ENCODE measurements around the gene DCANP1.

The DCANP1 gene

DNA sequence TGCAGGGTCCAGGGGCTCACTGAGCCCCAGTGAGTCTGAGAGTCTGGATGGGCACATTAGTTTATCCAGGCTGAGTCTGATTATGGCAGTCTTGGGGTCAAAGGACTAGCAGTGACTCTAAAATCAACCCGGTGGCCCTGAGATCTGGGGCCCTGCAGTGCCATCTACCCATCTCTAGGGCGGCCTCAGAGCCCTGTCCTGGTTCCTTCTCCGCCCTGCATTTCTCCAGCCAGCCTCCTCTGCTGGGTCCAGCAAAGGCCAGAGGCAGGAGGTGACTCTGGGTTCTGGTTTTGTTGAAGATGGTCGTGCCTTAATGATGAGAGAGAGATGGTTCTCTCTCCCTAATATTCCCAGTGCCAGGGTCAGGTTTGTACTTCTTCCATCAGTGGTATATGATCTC is 15.0 kb downstream of the DCANP1 start:
- H3K4me1 ChIP-seq (ENCODE audit: insufficient read depth, low read length, severe bottlenecking), result no peaks in the 10 kb centered on the region
- H3K27me3 ChIP-seq (ENCODE audit: insufficient read depth, low read length), result peaks cover 12% of the 10 kb centered on the region
- no peaks in the 10 kb centered on the region; the same call in 1 of the 2 replicates for H3K36me3 ChIP-seq (ENCODE audit: insufficient read depth, low read length)
- no peak overlapping the region for H3K9ac ChIP-seq (ENCODE audit: low read length)
- H3K79me2 ChIP-seq (ENCODE audit: insufficient read depth, low read length), result no peaks in the 10 kb centered on the region
- no peaks in the 10 kb centered on the region for H3K9me2 ChIP-seq (ENCODE audit: low read depth, low read length)
- H2AFZ ChIP-seq (ENCODE audit: low read length), result no peak overlapping the region
- H4K20me1 ChIP-seq (ENCODE audit: insufficient read depth, low read length), result no peaks in the 10 kb centered on the region
- no peak overlapping the region for H3K4me3 ChIP-seq (ENCODE audit: low read depth, low read length, poor library complexity, severe bottlenecking)
- H3K27ac ChIP-seq (ENCODE audit: low read depth, low read length, poor library complexity, severe bottlenecking), result no peak overlapping the region
- H3F3A ChIP-seq (ENCODE audit: insufficient read depth, low read length), result no peaks in the 10 kb centered on the region
- no peak for TF ChIP-seq CTCF (IDR thresholded peaks at IDR 0.05; ENCODE audit: low read length)
- no peak for TF ChIP-seq EZH2 (IDR thresholded peaks at IDR 0.05; ENCODE audit: borderline replicate concordance, low read length)
- H3K4me2 ChIP-seq (ENCODE audit: low read length), result no peak overlapping the region
- 0 out of 2 replicates have a peak, but pooled peaks cover 3% of the 10 kb centered on the region for H3K9me3 ChIP-seq (ENCODE audit: low read length)

DNA sequence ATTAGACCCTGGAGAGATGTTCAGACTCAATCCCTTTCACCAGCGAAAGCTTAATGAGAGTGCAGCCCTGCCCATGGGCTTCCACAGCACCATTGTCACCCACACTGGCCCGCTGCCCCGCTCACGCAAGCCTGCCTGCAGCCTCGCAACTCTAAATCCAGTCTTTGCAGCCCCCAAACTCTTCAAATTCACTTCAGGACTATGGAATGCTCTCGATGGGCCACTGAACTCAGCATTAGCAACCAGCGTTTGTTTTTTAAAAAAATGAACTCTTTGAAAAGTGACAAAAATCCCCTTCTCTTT is 17.1 kb downstream of the DCANP1 start:
- Histone ChIP-seq H3K9ac (ENCODE audit: low read length) (no peak overlapping the region), H3K4me3 (ENCODE audit: low read depth, low read length, poor library complexity, severe bottlenecking) (no peak overlapping the region), H2AFZ (ENCODE audit: low read length) (no peak overlapping the region), H3K79me2 (ENCODE audit: insufficient read depth, low read length) (no peaks in the 10 kb centered on the region), H3K4me1 (ENCODE audit: insufficient read depth, low read length, severe bottlenecking) (no peaks in the 10 kb centered on the region), H3F3A (ENCODE audit: insufficient read depth, low read length) (no peaks in the 10 kb centered on the region), H3K27ac (ENCODE audit: low read depth, low read length, poor library complexity, severe bottlenecking) (no peak overlapping the region), H3K9me3 (ENCODE audit: low read length) (0 out of 2 replicates have a peak, but pooled peaks cover 3% of the 10 kb centered on the region), H3K36me3 (ENCODE audit: insufficient read depth, low read length) (no peaks in the 10 kb centered on the region; the same call in 1 of the 2 replicates), H3K27me3 (ENCODE audit: insufficient read depth, low read length) (peaks cover 12% of the 10 kb centered on the region), H4K20me1 (ENCODE audit: insufficient read depth, low read length) (no peaks in the 10 kb centered on the region), H3K4me2 (ENCODE audit: low read length) (no peak overlapping the region), H3K9me2 (ENCODE audit: low read depth, low read length) (no peaks in the 10 kb centered on the region)
- TF ChIP-seq EZH2 (IDR thresholded peaks at IDR 0.05; ENCODE audit: borderline replicate concordance, low read length) (no peak), CTCF (IDR thresholded peaks at IDR 0.05; ENCODE audit: low read length) (no peak)

DNA sequence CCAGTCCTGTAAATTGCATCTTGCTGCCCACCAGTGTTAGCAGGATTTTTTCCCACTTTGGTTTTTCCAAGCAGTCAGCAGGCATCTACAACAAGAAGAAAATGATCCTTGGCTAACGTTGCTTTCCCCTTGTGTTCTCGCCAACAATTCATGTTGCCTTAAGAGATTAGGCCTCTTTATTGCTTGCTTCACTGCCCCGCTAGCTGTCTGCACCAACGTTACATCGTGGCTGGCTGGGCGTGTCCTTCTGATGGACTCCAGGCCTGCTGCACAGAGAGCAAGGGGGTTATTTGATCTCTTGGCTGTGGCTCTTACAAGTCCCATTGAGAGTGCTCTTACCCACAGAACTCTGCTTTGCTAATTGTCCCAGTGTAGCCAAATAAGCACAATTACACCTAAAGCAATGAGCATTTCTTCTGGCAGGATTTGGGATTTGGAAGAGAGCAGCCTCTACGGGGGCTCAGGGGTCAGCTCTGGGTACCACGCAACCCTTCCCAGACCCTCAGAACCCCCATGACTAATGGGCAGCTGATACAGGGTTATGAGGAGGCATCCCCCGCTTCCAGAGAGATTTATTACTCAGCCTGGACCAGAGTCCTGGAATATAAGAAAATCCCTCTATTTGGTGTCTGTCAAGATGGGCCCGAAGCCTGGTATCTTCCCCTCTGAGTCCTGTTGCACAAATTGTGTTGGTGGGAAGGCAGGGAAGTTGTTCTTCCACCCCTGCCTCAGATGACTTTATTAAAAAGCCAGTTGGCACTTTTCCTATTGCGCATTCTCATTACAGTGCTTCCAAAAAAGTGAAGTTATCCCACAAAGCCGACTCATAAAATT is 17.6 kb downstream of the DCANP1 start:
- H3K27ac ChIP-seq (ENCODE audit: low read depth, low read length, poor library complexity, severe bottlenecking), result no peak overlapping the region
- H3K9ac ChIP-seq (ENCODE audit: low read length), result no peak overlapping the region
- H3K9me3 ChIP-seq (ENCODE audit: low read length), result 0 out of 2 replicates have a peak, but pooled peaks cover 3% of the 10 kb centered on the region
- H3K27me3 ChIP-seq (ENCODE audit: insufficient read depth, low read length), result peaks cover 12% of the 10 kb centered on the region
- no peak overlapping the region for H2AFZ ChIP-seq (ENCODE audit: low read length)
- H3F3A ChIP-seq (ENCODE audit: insufficient read depth, low read length), result no peaks in the 10 kb centered on the region
- no peaks in the 10 kb centered on the region for H3K9me2 ChIP-seq (ENCODE audit: low read depth, low read length)
- H3K4me3 ChIP-seq (ENCODE audit: low read depth, low read length, poor library complexity, severe bottlenecking), result no peak overlapping the region
- H3K79me2 ChIP-seq (ENCODE audit: insufficient read depth, low read length), result no peaks in the 10 kb centered on the region
- TF ChIP-seq EZH2 (IDR thresholded peaks at IDR 0.05; ENCODE audit: borderline replicate concordance, low read length), result no peak
- no peak for TF ChIP-seq CTCF (IDR thresholded peaks at IDR 0.05; ENCODE audit: low read length)
- H3K36me3 ChIP-seq (ENCODE audit: insufficient read depth, low read length), result no peaks in the 10 kb centered on the region; the same call in 1 of the 2 replicates
- H3K4me1 ChIP-seq (ENCODE audit: insufficient read depth, low read length, severe bottlenecking), result no peaks in the 10 kb centered on the region
- no peaks in the 10 kb centered on the region for H4K20me1 ChIP-seq (ENCODE audit: insufficient read depth, low read length)
- H3K4me2 ChIP-seq (ENCODE audit: low read length), result no peak overlapping the region
